Hematopoietic multipotent progenitor cell treated with erythropoietin and hydrocortisone succinate and interleukin-3 and kit ligand, for 17 days (in vitro differentiated cells): ENCODE data around the gene TIMM21.
A peak's percentile ranks its signal among the peaks of the same experiment; 100 is the strongest.

ENCODE experiments used
- DNase-seq: peaks from one replicate; pipeline ENCODE4 v3.0.0-alpha.2; 2015; ENCODE audit warnings: low spot score

TIMM21 gene

DNA sequence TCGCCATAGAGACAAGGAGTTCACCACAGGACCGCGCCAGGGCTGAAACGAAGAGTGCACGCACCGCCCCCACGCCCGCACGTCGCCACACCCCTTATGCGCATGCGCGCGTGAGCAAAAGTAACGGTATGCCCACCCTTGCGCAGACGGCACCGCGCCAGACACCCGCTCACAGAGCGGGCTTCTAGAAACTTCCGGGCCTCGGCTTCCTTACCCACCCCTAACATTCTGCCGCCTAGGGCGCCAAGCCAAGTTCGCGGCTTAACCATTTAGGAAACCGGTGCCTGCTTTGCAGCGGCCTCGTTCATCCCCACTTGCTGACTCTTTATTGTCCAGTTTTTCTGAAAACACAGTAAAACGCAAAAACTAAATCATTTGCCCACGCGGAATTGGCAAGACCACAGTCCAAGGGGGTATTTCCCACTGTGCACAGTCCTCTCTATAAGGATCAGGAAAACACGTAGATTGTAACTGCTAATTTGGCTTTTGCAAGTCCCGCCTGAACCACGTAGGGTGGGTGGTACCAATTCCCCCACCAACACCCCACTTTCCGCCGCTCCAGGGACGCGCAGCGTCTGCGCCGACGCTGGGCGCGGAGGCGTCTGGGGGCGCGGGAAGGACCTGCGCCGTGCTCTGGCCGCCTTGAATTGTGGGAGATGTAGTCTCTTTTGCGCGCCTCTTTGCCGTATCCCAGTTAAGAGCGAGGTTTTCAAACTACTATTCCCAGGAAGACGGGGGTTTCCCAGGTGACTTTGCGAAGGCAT, at the start of gene TIMM21, which contains the start of gene FBXO15:
Gene TIMM21, plus strand, starts transcription at position 745 of the 764 bp plus-strand sequence. CDS start 286 bp downstream, outside the sequence.
Gene FBXO15, minus strand, starts transcription at position 56 of the 764 bp plus-strand sequence. Its CDS starts 49 bp downstream, at position 7.
- peak; percentile 96 for DNase-seq

DNA sequence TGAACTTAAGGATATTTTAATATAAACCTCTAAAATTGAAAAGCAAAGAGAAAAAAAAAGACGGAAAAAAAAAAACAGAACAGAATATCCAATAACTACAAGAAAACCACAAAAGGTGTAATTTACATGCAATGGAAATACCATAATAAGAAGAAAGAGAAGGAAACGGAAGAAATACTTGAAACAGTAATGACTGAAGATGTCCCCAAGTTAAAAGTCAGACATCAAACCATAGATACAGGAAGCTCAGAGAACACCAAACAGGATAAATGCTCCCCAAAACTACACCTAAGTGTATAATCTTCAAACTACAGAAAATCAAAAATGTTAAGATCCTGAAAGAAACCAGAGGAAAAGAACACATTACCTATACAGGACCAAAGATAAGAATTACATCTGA, 39.9 kb upstream of the TIMM21 start:
- DNase-seq, result no peak

DNA sequence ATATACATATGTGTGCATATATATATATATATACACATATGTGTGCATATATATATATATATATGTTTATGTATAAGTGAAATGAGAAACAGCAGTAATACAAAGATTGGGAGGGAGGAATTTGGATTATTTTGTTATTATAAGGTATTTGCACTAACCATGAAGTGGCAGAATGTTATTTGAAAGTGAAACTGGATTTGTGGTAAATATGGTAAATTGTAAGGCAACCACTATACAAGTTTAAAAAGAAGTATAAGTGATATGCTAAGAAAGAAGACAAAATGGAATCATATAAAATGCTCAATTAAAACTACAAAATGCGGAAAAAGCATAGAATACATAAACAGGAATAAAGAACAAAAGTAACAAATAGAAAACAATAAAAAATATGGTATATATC, 38.2 kb upstream of the TIMM21 start:
- no peak for DNase-seq

DNA sequence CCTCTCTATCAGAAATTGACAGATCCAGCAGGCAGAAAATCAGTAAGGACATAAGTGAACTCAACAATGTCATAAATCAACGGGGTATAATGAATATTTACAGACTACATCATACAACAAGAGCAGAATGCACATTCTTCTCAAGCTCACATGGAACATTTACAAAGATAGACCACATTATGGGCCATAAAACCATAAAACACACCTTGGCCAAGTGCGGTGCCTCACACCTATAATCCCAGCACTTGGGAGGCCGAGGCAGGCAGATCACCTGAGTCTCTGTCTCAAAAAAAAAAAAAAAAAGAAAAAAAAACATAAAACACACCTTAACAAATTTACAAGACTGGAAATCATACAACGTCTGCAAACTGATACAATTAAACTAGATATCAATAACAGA, 37.3 kb upstream of the TIMM21 start:
- no peak for DNase-seq

DNA sequence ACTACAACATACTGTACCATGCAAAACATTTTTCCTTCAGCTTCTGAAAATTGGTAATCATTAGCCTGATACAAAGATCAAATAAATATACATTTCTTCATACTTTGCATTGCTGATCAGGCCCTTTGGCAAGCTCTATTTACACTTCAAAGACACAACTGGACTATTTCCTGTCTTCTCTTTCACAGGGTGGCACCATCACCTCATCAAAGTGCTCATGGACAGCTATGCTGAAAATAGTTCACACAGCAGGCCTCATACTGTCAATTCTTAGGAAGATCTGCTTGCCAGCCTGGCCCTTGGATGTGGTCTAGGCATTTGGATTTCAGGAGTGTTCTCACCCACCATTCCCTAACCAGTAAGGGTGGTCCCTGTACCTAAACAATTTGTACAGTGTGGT, 34.6 kb upstream of the TIMM21 start:
- DNase-seq, result no peak

GRCh38 chr18:74114116-74114515, 34.2 kb upstream of the TIMM21 start:
- no peak for DNase-seq

DNA sequence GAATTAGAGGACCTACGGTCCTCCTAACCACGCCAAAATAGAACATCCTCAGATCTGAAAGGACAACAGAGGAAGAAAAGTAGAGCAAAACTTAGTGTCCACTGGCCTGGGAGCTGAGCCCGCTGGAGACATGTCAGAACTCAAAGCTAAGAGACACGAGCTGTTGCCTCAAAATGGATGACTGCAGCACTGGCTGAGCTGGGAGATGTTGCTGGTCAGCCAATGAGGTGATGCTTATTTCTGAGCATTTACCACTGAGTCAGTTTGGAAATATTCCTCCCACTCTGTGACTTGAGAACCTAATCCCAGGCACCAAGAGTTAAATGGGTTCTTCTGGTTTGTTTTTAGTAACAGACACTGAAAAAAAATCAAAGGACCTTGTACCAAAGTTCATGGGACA, 33.3 kb upstream of the TIMM21 start:
- no peak for DNase-seq

GRCh38 chr18:74116633-74117554, 31.4 kb upstream of the TIMM21 start:
- no peak for DNase-seq

DNA sequence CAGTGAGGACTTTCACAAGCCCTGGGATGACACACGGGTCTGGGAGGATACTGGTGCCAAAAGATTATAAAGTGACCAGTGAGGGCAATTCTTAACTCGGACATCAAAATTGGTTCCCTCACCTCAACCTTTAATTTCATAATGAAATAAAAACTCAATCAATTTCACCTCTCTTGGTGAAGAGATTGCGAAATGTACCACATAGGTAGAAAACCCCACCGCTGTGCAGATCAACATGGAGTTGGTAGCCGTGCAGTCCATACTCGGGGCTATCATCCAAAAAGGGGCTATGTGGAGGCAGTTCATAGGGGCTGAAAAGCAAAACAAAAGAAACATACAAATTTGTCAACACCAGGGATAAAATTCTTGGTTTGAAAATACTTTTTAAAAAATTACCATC, 25.1 kb upstream of the TIMM21 start:
- DNase-seq, result no peak

- no peak for DNase-seq
These were observed 23.7 kb upstream of the TIMM21 start for GRCh38 chr18:74124642-74125041.

GRCh38 chr18:74126684-74127655, 21.4 kb upstream of the TIMM21 start:
- DNase-seq, result no peak

GRCh38 chr18:74128159-74128558, 20.2 kb upstream of the TIMM21 start:
- no peak for DNase-seq

DNA sequence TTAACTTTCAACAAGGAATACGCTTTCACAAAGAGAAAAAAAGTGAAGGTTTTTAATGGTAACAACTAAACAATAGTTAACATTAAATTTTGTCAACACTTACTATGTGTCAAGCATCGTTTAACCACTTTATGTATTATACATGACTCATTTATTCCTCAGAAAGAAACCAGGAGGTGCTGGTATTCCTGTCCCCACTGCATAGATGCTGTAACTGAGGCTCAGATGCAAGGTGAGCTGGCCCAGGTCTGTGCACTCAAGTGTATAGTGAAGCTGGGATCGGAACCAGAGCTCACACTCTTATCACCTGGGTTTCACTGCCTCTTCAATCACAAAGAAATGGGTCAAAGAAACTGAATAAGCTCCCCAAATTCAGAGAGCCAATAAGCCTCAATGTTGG, 17.2 kb upstream of the TIMM21 start:
- DNase-seq, result no peak

- no peak for DNase-seq
These were observed 16.1 kb upstream of the TIMM21 start for GRCh38 chr18:74132201-74132600.

- DNase-seq, result no peak
These were observed 10.3 kb upstream of the TIMM21 start for GRCh38 chr18:74137920-74138538.

GRCh38 chr18:74139411-74139810, 8.9 kb upstream of the TIMM21 start:
- no peak for DNase-seq

- no peak for DNase-seq
These were observed 8.4 kb upstream of the TIMM21 start for GRCh38 chr18:74139888-74140287.

DNA sequence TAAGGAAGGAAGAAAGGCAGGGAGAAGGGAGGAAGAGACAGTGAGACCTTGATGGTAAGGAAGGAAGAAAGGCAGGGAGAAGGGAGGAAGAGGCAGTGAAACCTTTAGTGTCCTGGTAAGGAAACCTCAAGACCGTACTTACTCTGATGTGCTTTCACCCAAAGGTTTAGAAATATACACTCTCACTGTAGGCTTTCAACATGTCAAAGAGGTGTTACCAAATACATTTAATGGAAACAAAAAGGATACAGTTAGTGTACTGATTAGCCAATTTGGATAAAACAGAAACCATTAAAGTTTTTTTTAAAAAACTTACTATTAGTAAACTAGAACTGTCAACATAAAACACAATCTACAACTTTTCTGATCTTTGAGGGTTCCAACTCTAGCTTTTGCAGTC, 7.7 kb upstream of the TIMM21 start:
- no peak for DNase-seq

- DNase-seq, result no peak
These were observed 6.7 kb upstream of the TIMM21 start for GRCh38 chr18:74141667-74142066.

DNA sequence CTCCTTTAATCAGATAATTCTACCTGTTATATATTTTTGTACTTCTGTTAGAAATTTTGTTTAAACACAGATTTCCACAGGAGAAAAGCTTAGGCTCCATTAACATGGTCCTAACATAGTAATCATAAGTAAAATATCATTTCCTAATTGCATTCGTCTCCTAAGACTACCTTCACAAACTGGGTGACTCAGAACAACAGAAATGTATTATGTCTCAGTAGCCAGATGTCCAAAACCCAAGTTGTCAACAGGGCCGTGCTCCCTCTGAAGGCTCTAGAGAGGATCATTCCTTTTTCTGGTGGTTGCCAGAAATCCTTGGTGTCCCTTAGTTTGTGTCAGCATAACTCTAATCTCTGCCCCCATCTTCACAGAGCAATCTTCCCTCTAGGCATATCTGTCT, 6.1 kb upstream of the TIMM21 start:
- no peak for DNase-seq

GRCh38 chr18:74146756-74147155, 1.6 kb upstream of the TIMM21 start:
- no peak for DNase-seq

DNA sequence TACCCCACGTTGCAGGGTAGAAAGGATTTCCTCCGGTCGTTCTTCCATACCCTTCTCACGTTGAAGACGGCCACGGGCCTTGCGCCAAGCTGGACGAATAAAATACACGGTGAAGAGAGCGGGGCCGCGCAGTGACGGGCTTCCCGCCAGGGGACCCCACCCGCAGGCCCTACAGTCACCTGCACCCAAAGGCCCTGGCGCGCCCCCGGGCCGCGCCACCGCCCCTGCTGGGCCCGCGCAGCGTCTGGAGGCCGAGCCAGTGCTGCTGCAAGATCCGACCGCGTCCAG, 888 bp upstream of the TIMM21 start:
- no peak for DNase-seq
